HG03139 (cell line): Measurements from ENCODE around the gene EQTN.
"Not testable (repeated sequence)": the region's sequence is repeated elsewhere in the genome, so short reads cannot be mapped to it uniquely, and the experiment has no call there.

ENCODE experiments used
- ATAC-seq: cut with Tn5 transposase; IDR thresholded peaks from one replicate; pipeline ENCODE4 v1.9.1; 2021; ENCODE audit not compliant: unreplicated experiment

The EQTN gene

DNA sequence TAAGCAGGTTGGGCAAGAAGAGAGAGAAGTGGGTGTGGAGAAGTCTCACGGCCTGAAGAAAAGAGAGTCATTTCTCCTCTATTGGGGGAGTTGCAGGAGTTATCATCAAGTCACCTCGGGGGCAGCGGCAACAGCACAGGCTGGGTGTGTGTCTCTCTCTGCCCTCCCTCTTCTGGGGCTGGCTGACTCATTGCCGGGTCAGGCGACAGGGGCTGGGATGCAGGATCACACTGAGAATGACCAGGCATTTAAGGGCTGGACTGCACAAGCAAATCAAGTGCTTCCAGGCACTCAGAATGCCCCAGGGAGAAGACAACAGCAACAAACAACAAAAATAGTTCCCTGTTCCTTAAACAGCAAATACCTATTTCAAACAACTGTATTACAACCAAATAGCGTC lies 6.3 kb upstream of the EQTN start:
- no peak for ATAC-seq

- ATAC-seq = no peak
Observed at GRCh38 chr9:27293996-27294395, 3.0 kb downstream of the EQTN start.

- no peak for ATAC-seq
Observed at GRCh38 chr9:27292659-27293405, 4.1 kb downstream of the EQTN start.

GRCh38 chr9:27291292-27291691 lies 5.7 kb downstream of the EQTN start:
- ATAC-seq = no peak

DNA sequence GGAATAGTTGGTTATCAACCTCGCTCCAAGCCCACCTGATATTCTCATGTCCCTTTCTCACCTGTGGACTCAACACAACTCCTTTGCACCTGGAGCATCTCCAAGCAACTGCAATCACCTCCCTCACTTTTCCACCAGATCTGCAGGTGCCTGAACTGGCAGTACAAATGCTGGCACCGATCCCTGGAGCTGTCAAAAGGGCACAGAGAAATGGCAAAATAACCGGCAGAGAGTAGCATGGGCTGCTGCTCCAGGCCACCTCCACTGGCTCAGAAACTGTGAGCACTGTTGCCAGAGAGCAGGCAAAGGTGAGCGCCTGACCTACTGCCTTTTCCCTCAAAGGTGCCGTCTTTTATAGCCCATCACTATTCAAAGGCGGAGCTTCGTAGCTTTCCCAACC lies 14.7 kb downstream of the EQTN start:
- no peak for ATAC-seq

GRCh38 chr9:27280860-27281259 lies 16.1 kb downstream of the EQTN start:
- no peak for ATAC-seq

DNA sequence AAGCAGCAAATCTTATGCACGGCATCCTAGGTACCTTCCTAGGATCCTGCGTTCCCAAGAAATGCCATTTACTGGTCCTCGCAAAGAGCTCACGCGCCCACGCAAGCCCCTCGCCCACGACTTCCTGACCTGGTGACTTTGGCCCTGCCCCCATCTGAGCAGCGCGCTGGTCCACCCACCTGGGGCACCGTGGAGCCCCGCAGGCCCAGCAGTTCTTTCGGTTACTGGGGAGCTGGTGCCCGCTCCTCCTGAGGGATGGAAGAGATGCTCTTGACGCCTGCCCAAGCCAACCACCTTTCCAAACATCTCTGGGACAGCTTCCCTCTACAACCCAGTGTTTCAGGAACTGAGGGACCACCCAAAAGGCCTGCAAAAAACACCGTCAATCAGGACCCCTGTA lies 16.7 kb downstream of the EQTN start:
- ATAC-seq = no peak

DNA sequence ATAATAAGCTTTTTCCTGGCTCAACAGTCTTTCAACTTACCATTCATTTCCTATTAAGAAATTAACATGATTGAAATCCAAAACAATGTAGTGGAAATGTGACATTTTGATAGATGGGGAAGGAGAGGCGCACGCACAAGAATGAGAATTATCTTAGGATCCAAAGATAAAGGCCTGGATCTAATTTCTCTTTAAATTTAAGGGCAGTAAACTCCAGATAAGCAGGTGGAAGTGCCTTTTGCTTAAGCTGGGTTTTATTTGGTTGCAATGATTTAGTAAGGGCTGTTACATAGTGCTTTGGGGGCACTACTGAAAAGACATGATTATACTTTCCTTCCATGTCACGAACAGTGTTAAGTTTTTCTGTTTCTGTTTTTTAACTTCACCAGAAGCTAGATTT lies 17.3 kb downstream of the EQTN start:
- ATAC-seq = no peak

- ATAC-seq = no peak
Observed at GRCh38 chr9:27278374-27278773, 18.6 kb downstream of the EQTN start.

DNA sequence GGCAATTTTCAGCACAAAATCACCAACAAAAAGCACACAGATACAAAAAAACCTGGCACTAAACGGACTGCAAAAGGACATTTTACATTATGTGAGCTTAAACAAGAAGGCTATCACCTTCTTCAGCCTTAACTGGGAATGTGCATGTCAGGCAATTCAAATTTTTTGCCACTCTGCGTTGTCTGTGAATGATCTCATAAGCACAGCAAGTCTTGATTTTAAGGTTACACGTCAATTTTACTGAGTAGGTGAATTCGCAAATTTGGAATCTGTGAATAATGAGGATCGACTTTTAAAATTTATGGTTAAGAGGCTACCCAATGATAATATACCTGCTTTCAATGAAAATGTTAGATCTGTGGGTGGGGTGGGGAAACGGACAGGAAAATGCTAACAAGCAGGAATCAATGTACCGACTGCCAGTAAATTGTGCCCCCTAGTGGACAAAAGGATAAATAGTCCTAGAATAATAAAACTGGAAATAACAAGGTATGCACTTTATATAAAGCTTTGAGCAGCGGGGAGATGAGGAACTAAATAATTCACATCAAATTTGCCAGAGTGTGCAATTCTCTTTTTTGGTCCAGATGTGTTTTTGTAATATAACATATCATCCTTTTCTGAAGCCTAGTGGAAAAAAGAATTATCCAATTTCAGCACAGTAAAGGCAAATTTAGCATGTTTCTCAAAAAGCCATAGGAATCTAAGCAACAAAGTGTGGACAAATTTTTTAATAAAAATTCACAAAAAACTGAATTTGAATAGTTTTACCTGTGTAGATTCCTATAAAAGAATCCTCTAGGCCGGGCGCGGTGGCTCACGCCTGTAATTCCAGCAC lies 20.5 kb downstream of the EQTN start:
- no peak for ATAC-seq

DNA sequence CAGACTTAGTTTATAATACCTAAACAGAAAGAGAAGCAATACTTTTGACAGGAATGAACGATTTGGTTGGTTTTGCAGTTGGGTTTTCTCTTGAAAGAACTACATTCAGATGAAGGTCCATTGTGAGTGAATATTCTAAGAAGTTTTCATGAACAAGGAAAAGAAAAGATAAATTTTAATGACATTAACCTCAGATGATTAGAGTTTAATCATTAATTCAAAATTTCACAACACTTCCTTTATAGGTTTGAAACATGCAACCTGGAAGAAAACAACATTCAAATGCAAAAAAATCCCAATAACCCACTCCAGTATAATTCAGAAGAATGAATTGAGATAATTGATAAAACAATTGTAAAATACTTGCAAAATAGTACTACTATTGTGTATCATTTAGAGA lies 23.8 kb downstream of the EQTN start:
- ATAC-seq = no peak

GRCh38 chr9:27272103-27272502 lies 24.8 kb downstream of the EQTN start:
- ATAC-seq = no peak

DNA sequence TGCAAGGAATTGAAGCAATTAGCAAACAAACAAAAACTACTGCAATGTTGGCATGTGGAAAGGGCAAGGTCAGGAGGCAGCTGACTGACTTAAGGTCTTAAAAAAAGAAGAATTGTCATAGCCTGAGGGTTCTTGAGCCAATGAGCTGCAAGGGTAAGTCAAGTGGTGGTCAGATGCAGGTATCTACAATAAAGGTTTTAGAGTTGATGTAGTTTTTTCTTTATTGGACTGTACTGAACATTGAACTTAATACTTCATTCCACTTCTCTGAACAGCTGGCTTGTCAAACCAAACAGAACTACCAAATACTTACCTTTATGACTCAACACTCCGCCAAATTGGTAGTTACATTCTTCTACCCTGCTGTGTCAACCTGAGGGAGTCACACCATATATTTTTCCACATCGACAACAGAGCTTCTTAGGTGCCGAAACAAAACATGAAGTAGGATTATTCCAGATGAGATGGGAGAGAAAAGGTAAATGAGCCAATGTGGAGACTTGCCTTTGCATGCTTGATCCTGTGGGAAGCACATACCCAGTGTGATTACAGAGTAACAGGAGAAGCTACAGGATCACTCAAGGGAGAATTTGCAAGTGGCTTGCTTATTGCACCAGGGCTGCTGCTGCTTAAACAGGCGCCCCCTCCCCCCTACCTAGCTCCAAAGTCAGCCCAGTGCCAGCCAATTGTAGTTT lies 35.3 kb downstream of the EQTN start:
- no peak for ATAC-seq

DNA sequence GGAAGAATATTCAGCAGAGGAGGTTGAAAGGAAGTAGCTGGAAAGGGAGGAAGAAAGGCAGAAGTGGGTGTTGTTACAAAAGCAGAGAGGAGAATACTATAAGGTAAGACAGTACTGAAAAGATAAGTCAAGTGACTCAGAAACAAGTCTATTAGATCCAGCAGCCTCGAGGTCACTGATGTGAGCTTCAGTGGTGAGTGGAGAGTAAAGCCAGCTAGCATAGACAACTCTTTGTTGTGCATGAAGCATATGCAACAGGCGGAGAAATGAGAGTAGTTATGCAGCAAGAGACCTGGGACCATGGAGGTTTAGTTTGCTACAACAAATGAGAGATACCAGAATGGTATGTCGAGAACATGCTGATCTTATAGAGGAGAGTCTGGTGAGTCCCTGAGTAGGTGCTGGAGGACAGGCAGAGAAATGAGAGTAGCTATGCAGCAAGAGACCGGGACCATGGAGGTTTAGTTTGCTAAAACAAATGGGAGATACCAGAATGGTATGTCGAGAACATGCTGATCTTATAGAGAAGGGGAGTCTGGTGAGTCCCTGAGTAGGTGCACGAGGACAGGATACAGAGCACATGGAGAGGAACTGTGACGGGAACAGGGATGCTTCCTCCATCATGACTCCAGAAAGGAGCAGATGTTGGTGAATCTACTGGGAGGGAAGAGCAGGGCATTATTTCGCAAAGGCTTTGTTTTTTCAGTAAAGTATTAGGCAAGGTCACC lies 36.0 kb downstream of the EQTN start:
- no peak for ATAC-seq

DNA sequence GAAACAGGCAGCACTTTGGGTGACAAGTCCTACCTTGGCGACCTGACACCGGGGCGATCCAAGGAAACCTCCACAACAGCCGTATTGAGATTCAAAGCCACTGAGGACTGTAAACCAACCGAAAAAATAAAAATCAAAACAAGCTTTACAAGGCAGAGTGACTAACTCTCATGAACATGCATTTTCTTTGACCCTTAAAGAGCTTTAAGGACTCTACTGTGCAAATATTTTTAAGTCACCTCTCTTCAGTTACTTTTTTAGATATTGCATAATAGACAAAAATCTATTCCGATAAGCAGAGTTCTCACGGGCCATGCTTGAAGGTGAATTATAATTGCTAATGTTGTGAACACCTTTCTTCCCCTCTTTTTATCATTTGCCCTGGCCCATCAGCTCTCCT lies 38.3 kb downstream of the EQTN start:
- no peak for ATAC-seq

GRCh38 chr9:27248702-27249101 lies 48.2 kb downstream of the EQTN start:
- no peak for ATAC-seq

- peak; percentile 89 for ATAC-seq
Observed at GRCh38 chr9:27247756-27248155, 49.2 kb downstream of the EQTN start.

- not testable (repeated sequence) for ATAC-seq
Observed at GRCh38 chr9:27239648-27240047, 57.3 kb downstream of the EQTN start.
